Calu3 (cell line): ENCODE data around the gene RANBP3L. TPM values are rescaled to one million over a fixed set of nuclear protein-coding genes. Genes with fewer than 3 reads are reported as not detected.
"Not testable (repeated sequence)": the region's sequence is repeated elsewhere in the genome, so short reads cannot be mapped to it uniquely, and the experiment has no call there.

Experiments
- BruUV-seq: library from RNA; stranded (reverse); fragments of 400-500 nt; replicated peaks from 2 replicates; lab custom pipeline; 2021; lab: Mats Ljungman, UMichigan
- CTCF ChIA-PET: fragments of 300-600 bp; sonication (Branson Sonifier 250); formaldehyde crosslinking; loops from one replicate; lab custom pipeline; 2022; ENCODE audit warnings: antibody characterized with exemption; lab: Charles Lee
- DNase-seq: peaks from one replicate; pipeline ENCODE4 v3.0.0; 2022
- H3K27ac Mint-ChIP-seq: one replicate; pipeline ENCODE4 v1.8.0; 2022; ENCODE audit warnings: mixed read lengths; ENCODE audit not compliant: unreplicated experiment
- H3K27me3 Mint-ChIP-seq: one replicate; pipeline ENCODE4 v1.8.0; 2022; ENCODE audit warnings: mixed read lengths; ENCODE audit not compliant: unreplicated experiment
- H3K36me3 Mint-ChIP-seq: one replicate; pipeline ENCODE4 v1.8.0; 2022; ENCODE audit warnings: mild to moderate bottlenecking, moderate library complexity, mixed read lengths; ENCODE audit not compliant: insufficient read depth, unreplicated experiment
- H3K4me1 Mint-ChIP-seq: one replicate; pipeline ENCODE4 v1.8.0; 2022; ENCODE audit warnings: mild to moderate bottlenecking, low read depth, mixed read lengths; ENCODE audit not compliant: unreplicated experiment
- H3K4me3 Mint-ChIP-seq: one replicate; pipeline ENCODE4 v1.8.0; 2022; ENCODE audit warnings: mild to moderate bottlenecking, low read depth, moderate library complexity, mixed read lengths; ENCODE audit not compliant: unreplicated experiment
- H3K9me3 Mint-ChIP-seq: one replicate; pipeline ENCODE4 v1.8.0; 2022; ENCODE audit warnings: low read depth, mixed read lengths; ENCODE audit not compliant: unreplicated experiment
- intact Hi-C: fragments of 100-400 bp; cut with micrococcal nuclease; formaldehyde crosslinking; loops from one replicate; pipeline ENCODE4 v1.10.0; 2022; ENCODE audit not compliant: unreplicated experiment
- total RNA-seq: library from RNA; stranded (reverse); gene quantifications from 2 replicates; pipeline ENCODE4 v1.2.3, GENCODE V29; 2022
- TF ChIP-seq, protein P1 (sequence below): fragments of 200-600 bp; IDR thresholded peaks from one replicate; pipeline ENCODE4 v1.8.0; 2022; ENCODE audit warnings: antibody characterized with exemption; ENCODE audit not compliant: unreplicated experiment

Gene RANBP3L
- total RNA-seq, 1 experiment from 2014 or later, result not detected

- TF ChIP-seq, protein P1, sequence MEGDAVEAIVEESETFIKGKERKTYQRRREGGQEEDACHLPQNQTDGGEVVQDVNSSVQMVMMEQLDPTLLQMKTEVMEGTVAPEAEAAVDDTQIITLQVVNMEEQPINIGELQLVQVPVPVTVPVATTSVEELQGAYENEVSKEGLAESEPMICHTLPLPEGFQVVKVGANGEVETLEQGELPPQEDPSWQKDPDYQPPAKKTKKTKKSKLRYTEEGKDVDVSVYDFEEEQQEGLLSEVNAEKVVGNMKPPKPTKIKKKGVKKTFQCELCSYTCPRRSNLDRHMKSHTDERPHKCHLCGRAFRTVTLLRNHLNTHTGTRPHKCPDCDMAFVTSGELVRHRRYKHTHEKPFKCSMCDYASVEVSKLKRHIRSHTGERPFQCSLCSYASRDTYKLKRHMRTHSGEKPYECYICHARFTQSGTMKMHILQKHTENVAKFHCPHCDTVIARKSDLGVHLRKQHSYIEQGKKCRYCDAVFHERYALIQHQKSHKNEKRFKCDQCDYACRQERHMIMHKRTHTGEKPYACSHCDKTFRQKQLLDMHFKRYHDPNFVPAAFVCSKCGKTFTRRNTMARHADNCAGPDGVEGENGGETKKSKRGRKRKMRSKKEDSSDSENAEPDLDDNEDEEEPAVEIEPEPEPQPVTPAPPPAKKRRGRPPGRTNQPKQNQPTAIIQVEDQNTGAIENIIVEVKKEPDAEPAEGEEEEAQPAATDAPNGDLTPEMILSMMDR, result no peak
- peaks cover 6% of the 10 kb centered on the region for H3K36me3 Mint-ChIP-seq
- no peak for DNase-seq
- CTCF ChIA-PET, result no interaction called here
- no peak overlapping the region for H3K27ac Mint-ChIP-seq
- intact Hi-C loops, result no loop called here
- no peaks in the 10 kb centered on the region for H3K4me1 Mint-ChIP-seq
- no peaks in the 10 kb centered on the region for H3K9me3 Mint-ChIP-seq
- no TSS peak for BruUV-seq
- no peaks in the 10 kb centered on the region for H3K27me3 Mint-ChIP-seq
- H3K4me3 Mint-ChIP-seq, result no peak overlapping the region
Measured at GRCh38 chr5:36199620-36200019, 102.1 kb downstream of the RANBP3L start.

DNA sequence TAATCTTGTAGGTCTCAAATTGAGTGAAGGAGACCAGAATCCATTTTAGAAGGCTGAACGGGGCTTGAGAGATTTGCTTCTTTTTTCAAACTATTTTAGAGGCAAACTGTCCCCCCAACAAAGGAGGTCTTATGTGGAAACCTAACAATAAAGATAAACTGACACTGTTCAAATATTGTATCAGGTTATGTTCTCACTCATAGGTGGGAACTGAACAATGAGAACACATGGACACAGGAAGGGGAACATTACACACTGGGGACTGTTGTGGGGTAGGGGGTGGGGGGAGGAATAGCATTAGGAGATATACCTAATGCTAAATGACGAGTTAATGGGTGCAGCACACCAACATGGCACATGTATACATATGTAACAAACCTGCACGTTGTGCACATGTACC is 102.9 kb downstream of the RANBP3L start:
- H3K4me3 Mint-ChIP-seq, intact Hi-C loops, H3K36me3 Mint-ChIP-seq, DNase-seq, H3K9me3 Mint-ChIP-seq, BruUV-seq, H3K4me1 Mint-ChIP-seq, H3K27ac Mint-ChIP-seq, H3K27me3 Mint-ChIP-seq, CTCF ChIA-PET: not testable (repeated sequence)

Other genes with a start within 250 kb of the RANBP3L start
- not detected in 2 replicates for gene UGT3A2, start 235.0 kb downstream of the RANBP3L start, total RNA-seq
- gene LMBRD2, start 150.0 kb downstream of the RANBP3L start, total RNA-seq, result 12.1 and 13.8 TPM in 2 replicates
- gene SKP2, start 149.8 kb downstream of the RANBP3L start, total RNA-seq, result 23.7 and 26.1 TPM in 2 replicates
- gene NADK2, start 60.0 kb downstream of the RANBP3L start, total RNA-seq, result 18.8 and 21.6 TPM in 2 replicates